Activated T-cell treated with anti-CD3 and anti-CD28 coated beads, Interleukin-2, amount 50 U/mL, for 24 hours (primary cell): ENCODE results near the gene CFAP107.

ENCODE experiments used
- DNase-seq: peaks from one replicate; pipeline ENCODE4 v3.0.0-alpha.2; 2020
- H3K27ac Mint-ChIP-seq: 2 replicates; pipeline ENCODE4 v1.8.0; 2020; ENCODE audit warnings: mild to moderate bottlenecking, mixed read lengths
- H3K27me3 Mint-ChIP-seq: 2 replicates; pipeline ENCODE4 v1.8.0; 2020; ENCODE audit warnings: mixed read lengths
- H3K36me3 Mint-ChIP-seq: 2 replicates; pipeline ENCODE4 v1.8.0; 2020; ENCODE audit warnings: low read depth, mixed read lengths
- H3K4me1 Mint-ChIP-seq: 2 replicates; pipeline ENCODE4 v1.8.0; 2020; ENCODE audit warnings: low read depth, mixed read lengths
- H3K4me3 Mint-ChIP-seq: 2 replicates; pipeline ENCODE4 v1.8.0; 2020; ENCODE audit warnings: mild to moderate bottlenecking, moderate library complexity, mixed read lengths
- H3K9me3 Mint-ChIP-seq: 2 replicates; pipeline ENCODE4 v1.8.0; 2020; ENCODE audit warnings: mixed read lengths

The CFAP107 gene

DNA sequence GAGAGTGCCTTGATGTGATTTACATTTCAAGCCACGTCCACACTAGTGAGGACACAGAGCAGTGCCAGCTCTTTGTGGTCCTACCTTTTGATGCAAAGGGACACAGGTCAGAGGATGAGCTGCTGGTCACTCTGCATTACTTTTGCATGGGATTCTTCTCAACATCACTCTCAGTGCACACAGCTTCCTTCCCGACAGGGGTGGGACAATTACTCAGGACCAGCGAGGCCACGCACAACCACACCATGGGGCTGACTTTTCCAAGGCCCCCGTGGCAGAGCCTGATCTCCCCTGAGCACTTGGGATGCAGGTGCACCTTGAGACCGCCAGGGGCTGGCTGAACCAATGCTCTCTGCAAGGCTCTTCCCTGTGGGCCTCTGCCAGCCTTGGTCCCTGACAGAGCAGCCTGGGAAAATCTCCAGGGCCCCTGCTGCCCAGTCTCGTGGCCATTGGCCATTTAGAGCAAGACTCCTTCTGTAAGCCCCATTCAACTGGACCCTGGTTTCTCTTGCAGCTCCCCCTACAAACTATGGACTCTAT lies 14.3 kb downstream of the CFAP107 start:
- no peak overlapping the region for H3K4me3 Mint-ChIP-seq
- no peaks in the 10 kb centered on the region for H3K36me3 Mint-ChIP-seq
- H3K27me3 Mint-ChIP-seq, result peaks cover 16% of the 10 kb centered on the region
- DNase-seq, result no peak
- H3K4me1 Mint-ChIP-seq, result no peaks in the 10 kb centered on the region
- no peak overlapping the region for H3K27ac Mint-ChIP-seq
- H3K9me3 Mint-ChIP-seq, result no peaks in the 10 kb centered on the region

GRCh38 chr1:12761781-12762180 lies 15.8 kb downstream of the CFAP107 start:
- no peak for DNase-seq
- H3K36me3 Mint-ChIP-seq, result no peaks in the 10 kb centered on the region
- peaks cover 16% of the 10 kb centered on the region for H3K27me3 Mint-ChIP-seq
- no peaks in the 10 kb centered on the region for H3K9me3 Mint-ChIP-seq
- H3K27ac Mint-ChIP-seq, result no peak overlapping the region
- no peak overlapping the region for H3K4me3 Mint-ChIP-seq
- no peaks in the 10 kb centered on the region for H3K4me1 Mint-ChIP-seq

GRCh38 chr1:12762766-12763165 lies 16.8 kb downstream of the CFAP107 start:
- H3K27ac Mint-ChIP-seq, result no peak overlapping the region
- peaks cover 19% of the 10 kb centered on the region for H3K27me3 Mint-ChIP-seq
- H3K9me3 Mint-ChIP-seq, result no peaks in the 10 kb centered on the region
- DNase-seq, result no peak
- no peaks in the 10 kb centered on the region for H3K4me1 Mint-ChIP-seq
- no peak overlapping the region for H3K4me3 Mint-ChIP-seq
- no peaks in the 10 kb centered on the region for H3K36me3 Mint-ChIP-seq

GRCh38 chr1:12763479-12763878 lies 17.5 kb downstream of the CFAP107 start:
- H3K4me1 Mint-ChIP-seq, result no peaks in the 10 kb centered on the region
- H3K27me3 Mint-ChIP-seq, result peaks cover 23% of the 10 kb centered on the region
- H3K27ac Mint-ChIP-seq, result no peak overlapping the region
- H3K4me3 Mint-ChIP-seq, result no peak overlapping the region
- DNase-seq, result no peak
- no peaks in the 10 kb centered on the region for H3K36me3 Mint-ChIP-seq
- H3K9me3 Mint-ChIP-seq, result no peaks in the 10 kb centered on the region

- Mint-ChIP-seq H3K4me1 (no peaks in the 10 kb centered on the region), H3K36me3 (no peaks in the 10 kb centered on the region), H3K27ac (no peak overlapping the region), H3K4me3 (no peak overlapping the region), H3K9me3 (no peaks in the 10 kb centered on the region), H3K27me3 (peaks cover 25% of the 10 kb centered on the region)
- DNase-seq, result no peak
Measured at GRCh38 chr1:12764016-12764415, 18.0 kb downstream of the CFAP107 start.

GRCh38 chr1:12769031-12769430 lies 23.0 kb downstream of the CFAP107 start:
- H3K4me3 Mint-ChIP-seq, result no peak overlapping the region
- DNase-seq, result no peak
- no peaks in the 10 kb centered on the region for H3K4me1 Mint-ChIP-seq
- no peaks in the 10 kb centered on the region for H3K9me3 Mint-ChIP-seq
- no peak overlapping the region for H3K27ac Mint-ChIP-seq
- peaks cover 48% of the 10 kb centered on the region for H3K27me3 Mint-ChIP-seq
- H3K36me3 Mint-ChIP-seq, result no peaks in the 10 kb centered on the region

- Mint-ChIP-seq H3K27ac (no peak overlapping the region), H3K4me3 (no peak overlapping the region), H3K9me3 (no peaks in the 10 kb centered on the region), H3K36me3 (no peaks in the 10 kb centered on the region), H3K27me3 (peaks cover 48% of the 10 kb centered on the region), H3K4me1 (no peaks in the 10 kb centered on the region)
- no peak for DNase-seq
Measured at GRCh38 chr1:12769976-12770505, 24.0 kb downstream of the CFAP107 start.

- no peak overlapping the region for H3K27ac Mint-ChIP-seq
- no peaks in the 10 kb centered on the region for H3K4me1 Mint-ChIP-seq
- H3K27me3 Mint-ChIP-seq, result peaks cover 46% of the 10 kb centered on the region
- no peaks in the 10 kb centered on the region for H3K36me3 Mint-ChIP-seq
- no peaks in the 10 kb centered on the region for H3K9me3 Mint-ChIP-seq
- H3K4me3 Mint-ChIP-seq, result no peak overlapping the region
- no peak for DNase-seq
Measured at GRCh38 chr1:12770620-12771019, 24.6 kb downstream of the CFAP107 start.

DNA sequence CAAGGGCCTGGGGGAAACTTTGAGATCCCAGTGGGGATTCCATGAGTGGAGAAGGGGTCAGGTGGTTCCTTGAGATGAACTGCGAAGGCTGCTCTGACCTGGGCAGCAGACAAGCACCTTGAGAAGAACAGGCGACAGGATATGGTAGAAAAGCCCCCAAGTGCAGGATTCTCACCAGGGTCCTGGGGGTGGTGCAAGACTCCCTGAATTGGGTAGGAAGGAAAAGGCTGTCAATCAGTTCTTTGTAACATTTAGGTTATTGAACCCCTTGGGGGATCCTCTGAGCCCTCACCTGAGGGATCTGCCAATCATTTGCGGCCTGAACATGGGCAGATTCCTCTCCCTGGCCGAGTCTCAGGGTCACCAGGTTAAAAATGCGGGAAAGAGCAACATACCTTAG lies 25.2 kb downstream of the CFAP107 start:
- DNase-seq, result no peak
- H3K27me3 Mint-ChIP-seq, result peaks cover 50% of the 10 kb centered on the region
- H3K36me3 Mint-ChIP-seq, result no peaks in the 10 kb centered on the region
- no peak overlapping the region for H3K4me3 Mint-ChIP-seq
- H3K27ac Mint-ChIP-seq, result no peak overlapping the region
- no peaks in the 10 kb centered on the region for H3K9me3 Mint-ChIP-seq
- H3K4me1 Mint-ChIP-seq, result no peaks in the 10 kb centered on the region

- Mint-ChIP-seq H3K4me1 (no peaks in the 10 kb centered on the region), H3K27me3 (peaks cover 46% of the 10 kb centered on the region), H3K36me3 (no peaks in the 10 kb centered on the region), H3K27ac (no peak overlapping the region), H3K9me3 (no peaks in the 10 kb centered on the region), H3K4me3 (no peak overlapping the region)
- no peak for DNase-seq
Measured at GRCh38 chr1:12772520-12772919, 26.5 kb downstream of the CFAP107 start.

DNA sequence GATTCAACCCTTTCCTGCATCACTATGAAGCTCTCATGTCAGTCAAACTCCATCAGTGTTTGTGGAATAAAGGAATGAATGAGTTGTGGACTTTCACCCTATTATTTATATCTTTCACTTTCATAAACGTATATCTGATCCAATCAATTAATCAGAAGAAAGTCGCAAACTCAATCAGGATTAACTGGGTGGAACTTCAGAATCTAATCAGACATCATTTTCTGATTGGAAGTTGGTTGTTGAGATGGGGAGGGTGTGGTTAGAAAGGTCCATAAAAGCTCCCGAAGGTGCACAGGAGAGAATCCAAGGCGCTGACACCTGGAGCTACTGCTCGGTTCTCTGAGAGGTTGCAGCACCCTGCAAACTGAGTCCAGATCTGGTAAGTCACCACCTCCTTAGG lies 27.4 kb downstream of the CFAP107 start, which contains the start of gene PRAMEF12:
PRAMEF12 (plus strand) TSS at position 301 of the 400 bp plus-strand sequence. CDS start 1,130 bp downstream, outside the sequence.
- no peak for DNase-seq
- Mint-ChIP-seq H3K9me3 (no peaks in the 10 kb centered on the region), H3K27me3 (peaks cover 46% of the 10 kb centered on the region), H3K4me3 (no peak within 1 kb of the TSS), H3K36me3 (no peaks in the 10 kb centered on the region), H3K27ac (no peak within 1 kb of the TSS), H3K4me1 (no peaks in the 10 kb centered on the region)

DNA sequence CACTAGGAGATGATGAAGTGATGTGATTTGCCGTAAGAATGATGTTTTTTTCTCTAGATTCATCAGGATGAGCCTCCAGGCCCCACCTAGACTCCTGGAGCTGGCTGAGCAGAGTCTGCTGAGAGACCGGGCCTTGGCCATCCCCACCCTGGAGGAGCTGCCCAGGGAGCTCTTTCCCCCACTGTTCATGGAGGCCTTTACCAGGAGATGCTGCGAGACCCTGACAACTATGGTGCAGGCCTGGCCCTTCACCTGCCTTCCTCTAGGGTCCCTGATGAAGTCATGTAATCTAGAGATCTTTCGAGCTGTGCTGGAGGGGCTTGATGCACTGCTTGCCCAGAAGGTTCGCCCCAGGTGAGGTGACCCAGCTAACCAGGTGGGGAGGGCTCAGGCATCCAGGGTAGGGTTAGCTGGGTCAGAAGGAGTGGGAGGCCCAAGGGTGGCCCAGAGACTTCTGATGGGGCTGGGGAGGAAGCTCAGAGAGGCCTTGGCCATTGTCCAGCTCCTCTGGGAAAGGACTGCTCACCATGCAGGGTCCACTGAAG lies 28.9 kb downstream of the CFAP107 start:
- Mint-ChIP-seq H3K4me3 (no peak overlapping the region), H3K27ac (no peak overlapping the region), H3K9me3 (no peaks in the 10 kb centered on the region), H3K4me1 (no peaks in the 10 kb centered on the region), H3K36me3 (no peaks in the 10 kb centered on the region), H3K27me3 (peaks cover 42% of the 10 kb centered on the region)
- no peak for DNase-seq

DNA sequence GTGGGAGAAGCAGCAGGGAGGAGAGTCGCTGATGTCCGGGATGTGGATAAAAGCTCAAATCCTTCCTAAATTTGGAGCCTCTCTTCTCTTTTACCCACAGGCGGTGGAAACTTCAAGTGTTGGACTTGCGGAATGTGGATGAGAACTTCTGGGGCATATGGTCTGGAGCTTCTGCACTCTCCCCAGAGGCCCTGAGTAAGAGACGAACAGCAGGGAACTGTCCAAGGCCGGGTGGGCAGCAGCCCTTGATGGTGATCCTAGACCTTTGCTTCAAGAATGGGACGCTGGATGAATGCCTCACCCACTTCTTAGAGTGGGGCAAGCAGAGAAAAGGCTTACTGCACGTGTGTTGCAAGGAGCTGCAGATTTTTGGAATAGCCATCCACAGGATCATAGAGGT lies 29.4 kb downstream of the CFAP107 start:
- H3K27me3 Mint-ChIP-seq, result peaks cover 36% of the 10 kb centered on the region
- H3K9me3 Mint-ChIP-seq, result no peaks in the 10 kb centered on the region
- H3K36me3 Mint-ChIP-seq, result no peaks in the 10 kb centered on the region
- no peaks in the 10 kb centered on the region for H3K4me1 Mint-ChIP-seq
- H3K27ac Mint-ChIP-seq, result no peak overlapping the region
- no peak for DNase-seq
- no peak overlapping the region for H3K4me3 Mint-ChIP-seq

- H3K9me3 Mint-ChIP-seq, result no peaks in the 10 kb centered on the region
- H3K4me3 Mint-ChIP-seq, result no peak overlapping the region
- no peak overlapping the region for H3K27ac Mint-ChIP-seq
- no peaks in the 10 kb centered on the region for H3K36me3 Mint-ChIP-seq
- H3K4me1 Mint-ChIP-seq, result no peaks in the 10 kb centered on the region
- peaks cover 25% of the 10 kb centered on the region for H3K27me3 Mint-ChIP-seq
- no peak for DNase-seq
Measured at GRCh38 chr1:12776801-12777557, 31.0 kb downstream of the CFAP107 start.

DNA sequence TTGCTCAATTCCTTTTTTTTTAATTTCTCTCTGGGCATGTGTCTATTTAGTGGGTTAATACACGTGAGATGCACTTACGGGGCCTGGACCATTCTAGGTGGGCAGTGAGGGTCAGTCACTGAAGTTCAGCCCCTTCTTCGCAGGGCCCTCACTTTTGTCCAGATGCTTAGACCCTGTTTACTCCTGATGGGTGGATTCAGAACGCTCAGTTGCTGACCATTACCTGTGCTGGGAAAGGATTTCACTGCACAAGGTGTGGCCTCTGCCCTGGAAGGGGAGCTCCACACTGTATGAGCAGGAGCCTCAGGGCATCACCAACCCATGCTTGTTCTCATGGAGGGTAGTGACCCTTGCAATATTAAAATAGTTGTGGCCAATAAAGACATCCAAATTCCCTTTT lies 32.1 kb downstream of the CFAP107 start:
- Mint-ChIP-seq H3K36me3 (no peaks in the 10 kb centered on the region), H3K4me3 (no peak overlapping the region), H3K4me1 (no peaks in the 10 kb centered on the region), H3K27me3 (peaks cover 21% of the 10 kb centered on the region), H3K9me3 (no peaks in the 10 kb centered on the region), H3K27ac (no peak overlapping the region)
- DNase-seq, result no peak
